Activated CD4-positive, alpha-beta T cell treated with anti-CD3 and anti-CD28 coated beads, Interleukin-2, amount 10 ng/mL, durations not matched to agents 24 days and 14 days (primary cell): Measurements from ENCODE around the gene MKNK1. TPM values are rescaled to one million over a fixed set of nuclear protein-coding genes. Genes with fewer than 3 reads are reported as not detected.

Experiments
- total RNA-seq: library from RNA; stranded (reverse); gene quantifications from 2 replicates; pipeline ENCODE4 v1.2.3, GENCODE V29; 2022

MKNK1 gene
- total RNA-seq, 1 donor from 2014 or later = 42.5 TPM

Other genes starting within 250 kb of the MKNK1 start
- 4.6 and 6.8 TPM in 2 replicates for gene FAAH, start 210.0 kb downstream of the MKNK1 start, total RNA-seq
- 0.07 TPM in 1 of 2 replicates, not detected in the other for gene DMBX1, start 114.4 kb downstream of the MKNK1 start, total RNA-seq
- not detected in 2 replicates for gene KNCN, start 52.6 kb downstream of the MKNK1 start, total RNA-seq
- gene MOB3C, start 12.5 kb upstream of the MKNK1 start, total RNA-seq = 15.0 and 17.8 TPM in 2 replicates
- gene ATPAF1, start 64.1 kb upstream of the MKNK1 start, total RNA-seq = 41.6 and 43.1 TPM in 2 replicates
- not detected in 2 replicates for gene TEX38, start 67.6 kb upstream of the MKNK1 start, total RNA-seq
- gene EFCAB14, start 114.8 kb upstream of the MKNK1 start, total RNA-seq = 63.9 and 70.4 TPM in 2 replicates
- gene CYP4B1, start 194.8 kb upstream of the MKNK1 start, total RNA-seq = not detected in 2 replicates